Tibial nerve (tissue), 4 donors: ENCODE results near the gene MT3.

Experiments used
- CTCF ChIP-seq, 5 experiments: fragments of 200-600 bp in 3 of 5; fragments of 450-650 bp in 2 of 5; sonication (generic) in 3 of 5; IDR thresholded peaks; one replicate each; pipeline ENCODE4 v1.5.1; 2016 to 2019; ENCODE audit warnings: antibody characterized with exemption in 5 of 5, mild to moderate bottlenecking in 3 of 5, moderate library complexity in 2 of 5
- EP300 ChIP-seq, 2 donors: sonication (generic); formaldehyde crosslinking; IDR thresholded peaks; one replicate each; pipeline ENCODE4 v1.6.1; 2017; ENCODE audit warnings: antibody characterized with exemption in 2 of 2, mild to moderate bottlenecking in 1 of 2
- POLR2A ChIP-seq, 2 donors: fragments of 450-650 bp; IDR thresholded peaks; one replicate each; pipeline ENCODE4 v1.6.1; 2017; ENCODE audit warnings: antibody characterized with exemption in 2 of 2, mild to moderate bottlenecking in 2 of 2, moderate library complexity in 2 of 2

DNA sequence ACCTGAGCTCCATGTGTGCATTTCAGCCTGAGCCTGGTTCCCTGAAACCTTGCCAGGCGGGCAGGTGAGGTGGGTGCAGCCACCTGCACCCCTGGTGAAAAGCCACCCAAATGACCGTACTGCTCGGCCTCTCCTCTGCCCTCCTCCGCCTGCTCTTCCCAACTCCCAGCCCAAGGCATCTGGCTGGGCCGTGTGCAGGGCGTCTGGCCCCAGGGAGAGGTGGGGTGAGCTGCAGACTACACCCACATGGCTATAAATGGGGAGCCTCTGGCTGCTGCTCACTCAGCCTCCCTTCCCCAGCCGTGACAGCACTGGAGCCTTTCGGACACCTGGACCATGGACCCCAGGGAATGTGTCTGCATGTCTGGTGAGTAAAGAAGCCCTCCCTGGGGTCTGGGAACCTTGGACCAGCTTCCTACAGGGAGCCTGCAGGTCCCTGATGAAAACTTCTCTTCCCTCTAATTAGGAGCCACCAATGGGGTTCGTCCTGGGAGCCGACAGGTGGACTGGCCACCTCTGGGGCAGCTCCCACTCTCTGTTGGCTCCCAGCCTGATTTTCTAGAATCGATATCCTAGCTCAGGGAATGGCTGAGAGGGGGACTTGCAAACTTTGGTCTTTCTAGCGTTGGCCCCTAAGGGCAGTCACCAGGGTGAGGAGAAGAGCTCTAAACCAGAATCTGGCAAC is 24.4 kb upstream of the MT3 start, which contains the start of gene MT4:
- no peak for TF ChIP-seq POLR2A (IDR thresholded peaks at IDR 0.05)
- no peak for TF ChIP-seq CTCF (IDR thresholded peaks at IDR 0.05)
- no peak for TF ChIP-seq EP300 (IDR thresholded peaks at IDR 0.05)
